Smooth muscle cell (in vitro differentiated cells): ENCODE results near the gene SIK3. TPM values are rescaled to one million over a fixed set of nuclear protein-coding genes. Genes with fewer than 3 reads are reported as not detected.

Experiments used
- DNase-seq: peaks from one replicate; lab custom pipeline; 2025; ENCODE audit not compliant: unreplicated experiment; lab: John Stamatoyannopoulos, UW
- H2AFZ ChIP-seq: fragments of 200-600 bp; sonication (generic); 2 replicates; pipeline ENCODE4 v1.6.0; 2016; ENCODE audit warnings: antibody characterized with exemption, low read depth, mild to moderate bottlenecking
- H3F3A ChIP-seq: fragments of 200-600 bp; sonication (generic); 2 replicates; pipeline ENCODE4 v1.6.0; 2017; ENCODE audit warnings: antibody characterized with exemption, low read depth
- H3K27ac ChIP-seq: fragments of 200-600 bp; sonication (generic); 2 replicates; pipeline ENCODE4 v1.5.1; 2016; ENCODE audit warnings: low read depth, mild to moderate bottlenecking
- H3K27me3 ChIP-seq: fragments of 200-600 bp; sonication (generic); 2 replicates; pipeline ENCODE4 v1.6.1; 2016; ENCODE audit warnings: low read depth, mild to moderate bottlenecking
- H3K36me3 ChIP-seq: fragments of 200-600 bp; sonication (generic); 2 replicates; pipeline ENCODE4 v1.5.1; 2016; ENCODE audit warnings: low read depth
- H3K4me1 ChIP-seq: fragments of 200-600 bp; sonication (generic); 2 replicates; pipeline ENCODE4 v1.5.1; 2016; ENCODE audit warnings: low read depth
- H3K4me2 ChIP-seq: fragments of 200-600 bp; sonication (generic); 2 replicates; pipeline ENCODE4 v1.6.0; 2016; ENCODE audit warnings: mild to moderate bottlenecking
- H3K4me3 ChIP-seq: fragments of 200-600 bp; sonication (generic); 2 replicates; pipeline ENCODE4 v1.5.1; 2016; ENCODE audit warnings: mild to moderate bottlenecking
- H3K79me2 ChIP-seq: fragments of 200-600 bp; sonication (generic); 2 replicates; pipeline ENCODE4 v1.6.0; 2016; ENCODE audit warnings: low read depth, mild to moderate bottlenecking
- H3K9ac ChIP-seq: fragments of 200-600 bp; sonication (generic); 2 replicates; pipeline ENCODE4 v1.6.0; 2016; ENCODE audit warnings: low read depth
- H3K9me3 ChIP-seq: fragments of 200-600 bp; sonication (generic); replicated peaks from 2 replicates; pipeline ENCODE4 v1.5.1; 2016; ENCODE audit warnings: low read depth
- H4K20me1 ChIP-seq: fragments of 200-600 bp; sonication (generic); 2 replicates; pipeline ENCODE4 v1.6.0; 2016; ENCODE audit warnings: low read depth
- CTCF ChIP-seq: fragments of 200-600 bp; sonication (generic); IDR thresholded peaks from 2 replicates; pipeline ENCODE4 v1.5.1; 2017; ENCODE audit warnings: borderline replicate concordance, mild to moderate bottlenecking, antibody characterized with exemption; ENCODE audit not compliant: insufficient read depth, poor library complexity, severe bottlenecking
- WGBS: methylation state at CpG from one replicate; pipeline ENCODE4 v1.1.7; 2016; ENCODE audit warnings: low lambda C conversion rate; 5-methylcytosine and 5-hydroxymethylcytosine counted together
- polyA plus RNA-seq: library from polyadenylated mRNA; unstranded; fragments of >200 nt; fragmentation: Nextera tagmentation; extraction: Ambion mirVana; gene quantifications from 2 replicates; pipeline ENCODE4 v1.2.1, GENCODE V29; 2016
- total RNA-seq: library from RNA; depleted of rRNA; stranded (reverse); fragments of >200 nt; gene quantifications from 2 replicates; pipeline ENCODE4 v1.2.3, GENCODE V29; 2014

SIK3 gene
- total and polyA plus RNA-seq, 2 experiments from 2014 or later: 11.0 to 11.9 TPM

- 85% methylated on average over 2 of the region's 2 CpGs for WGBS
- Histone ChIP-seq H3K4me3 (no peak overlapping the region), H3K4me1 (no peaks in the 10 kb centered on the region), H3K9ac (no peak overlapping the region), H2AFZ (no peak overlapping the region), H3K27ac (no peak overlapping the region), H4K20me1 (peaks cover under 1% of the 10 kb centered on the region), H3K36me3 (peaks cover 5% of the 10 kb centered on the region), H3F3A (no peaks in the 10 kb centered on the region), H3K79me2 (no peaks in the 10 kb centered on the region), H3K4me2 (no peak overlapping the region), H3K27me3 (no peaks in the 10 kb centered on the region), H3K9me3 (no peaks in the 10 kb centered on the region)
- no peak for TF ChIP-seq CTCF
- DNase-seq: no peak
These were observed 240.9 kb downstream of the SIK3 start for GRCh38 chr11:116857316-116857715.

- TF ChIP-seq CTCF: no peak
- Histone ChIP-seq H4K20me1 (peaks cover 7% of the 10 kb centered on the region), H3K27ac (no peak overlapping the region), H3K9ac (no peak overlapping the region), H3K4me1 (no peaks in the 10 kb centered on the region), H3K4me3 (no peak overlapping the region), H3K4me2 (no peak overlapping the region), H3K36me3 (peaks cover 5% of the 10 kb centered on the region), H3K79me2 (no peaks in the 10 kb centered on the region), H3K27me3 (no peaks in the 10 kb centered on the region), H3K9me3 (no peaks in the 10 kb centered on the region), H3F3A (no peaks in the 10 kb centered on the region), H2AFZ (no peak overlapping the region)
- no peak for DNase-seq
- WGBS: 98% methylated on average over 5 of the region's 5 CpGs
These were observed 241.8 kb downstream of the SIK3 start for GRCh38 chr11:116856423-116856822.

GRCh38 chr11:116855413-116855812 lies 242.8 kb downstream of the SIK3 start:
- DNase-seq: no peak
- no peak for TF ChIP-seq CTCF
- Histone ChIP-seq H3K9ac (no peak overlapping the region), H3K4me2 (no peak overlapping the region), H3K9me3 (no peaks in the 10 kb centered on the region), H3F3A (no peaks in the 10 kb centered on the region), H3K27me3 (no peaks in the 10 kb centered on the region), H4K20me1 (peaks cover 7% of the 10 kb centered on the region), H3K4me3 (no peak overlapping the region), H3K27ac (no peak overlapping the region), H3K4me1 (no peaks in the 10 kb centered on the region), H3K36me3 (peaks cover 2% of the 10 kb centered on the region), H2AFZ (no peak overlapping the region), H3K79me2 (no peaks in the 10 kb centered on the region)
- WGBS: 94% methylated on average over 7 of the region's 7 CpGs

GRCh38 chr11:116853461-116854073 lies 244.7 kb downstream of the SIK3 start:
- Histone ChIP-seq H3K9me3 (no peaks in the 10 kb centered on the region), H3K79me2 (no peaks in the 10 kb centered on the region), H3K36me3 (no peaks in the 10 kb centered on the region), H3K27ac (peak overlapping the region; percentile 73), H2AFZ (no peak overlapping the region), H3K4me3 (no peak overlapping the region), H4K20me1 (peaks cover 7% of the 10 kb centered on the region), H3K9ac (no peak overlapping the region), H3K27me3 (no peaks in the 10 kb centered on the region), H3F3A (no peaks in the 10 kb centered on the region), H3K4me2 (peak overlapping the region; percentile 27), H3K4me1 (no peaks in the 10 kb centered on the region)
- DNase-seq: no peak
- 50% methylated on average over 6 of the region's 6 CpGs for WGBS
- TF ChIP-seq CTCF: no peak
